ENCODE results near the gene PCK2.

GRCh38 chr14:24147761-24148428 lies 53.8 kb downstream of the PCK2 start:
- TF ChIP-seq POLR2A (IDR thresholded peaks at IDR 0.05) (no peak), CTCF (IDR thresholded peaks at IDR 0.05) (no peak)

All from transverse colon (tissue), 3 donors.